PC-9 (cell line): ENCODE results near the gene RYR1. TPM values are rescaled to one million over a fixed set of nuclear protein-coding genes. Genes with fewer than 3 reads are reported as not detected.

ENCODE experiments used
- BruUV-seq: library from RNA; stranded (reverse); fragments of 400-500 nt; replicated peaks from 2 replicates; lab custom pipeline; 2021; lab: Mats Ljungman, UMichigan
- CTCF ChIA-PET: fragments of 300-600 bp; sonication (Branson Sonifier 250); formaldehyde crosslinking; loops from one replicate; lab custom pipeline; 2022; ENCODE audit warnings: antibody characterized with exemption; lab: Charles Lee
- POLR2A ChIA-PET: fragments of 300-600 bp; sonication (Branson Sonifier 250); formaldehyde crosslinking; loops from one replicate; lab custom pipeline; 2022; ENCODE audit warnings: antibody characterized with exemption; ENCODE audit not compliant: unreplicated experiment; lab: Charles Lee
- DNase-seq, 2 experiments: peaks; one replicate each; pipeline versions ENCODE4 v3.0.0 to v3.0.0-alpha.2; 2015 to 2022; ENCODE audit warnings: mixed read lengths in 1 of 2
- H2AFZ ChIP-seq: fragments of 200-600 bp; sonication (generic); 2 replicates; pipeline ENCODE4 v1.8.1; 2017; ENCODE audit warnings: antibody characterized with exemption
- H3F3A ChIP-seq: fragments of 200-600 bp; sonication (generic); 2 replicates; pipeline ENCODE4 v1.8.1; 2017; ENCODE audit warnings: antibody characterized with exemption, mild to moderate bottlenecking, low read depth; ENCODE audit not compliant: insufficient read depth
- H3K27ac ChIP-seq: fragments of 200-600 bp; sonication (generic); 2 replicates; pipeline ENCODE4 v1.6.1; 2016; ENCODE audit warnings: mixed run types
- H3K27me3 ChIP-seq: fragments of 200-600 bp; sonication (generic); 2 replicates; pipeline ENCODE4 v1.6.1; 2016; ENCODE audit warnings: low read depth, mixed run types; ENCODE audit not compliant: insufficient read depth
- H3K36me3 ChIP-seq: fragments of 200-600 bp; sonication (generic); 2 replicates; pipeline ENCODE4 v1.6.1; 2016; ENCODE audit warnings: low read depth, mixed run types
- H3K4me1 ChIP-seq: fragments of 200-600 bp; sonication (generic); replicated peaks from 2 replicates; pipeline ENCODE4 v1.6.1; 2016; ENCODE audit warnings: mixed run types; ENCODE audit not compliant: insufficient read depth
- H3K4me2 ChIP-seq: fragments of 200-600 bp; sonication (generic); 2 replicates; pipeline ENCODE4 v1.6.1; 2017; ENCODE audit warnings: mixed run types
- H3K4me3 ChIP-seq: fragments of 200-600 bp; sonication (generic); 2 replicates; pipeline ENCODE4 v1.6.1; 2016; ENCODE audit warnings: mixed run types
- H3K79me2 ChIP-seq: fragments of 200-600 bp; sonication (generic); 2 replicates; pipeline ENCODE4 v1.6.1; 2017; ENCODE audit warnings: low read depth, mixed run types
- H3K9me2 ChIP-seq: fragments of 200-600 bp; sonication (generic); 2 replicates; pipeline ENCODE4 v1.8.1; 2017; ENCODE audit warnings: mild to moderate bottlenecking; ENCODE audit not compliant: insufficient read depth
- H3K9me3 ChIP-seq: fragments of 200-600 bp; sonication (generic); 2 replicates; pipeline ENCODE4 v1.8.1; 2016; ENCODE audit warnings: low read depth; ENCODE audit not compliant: insufficient read depth
- H4K20me1 ChIP-seq: fragments of 200-600 bp; sonication (generic); 2 replicates; pipeline ENCODE4 v1.8.1; 2017; ENCODE audit not compliant: insufficient read depth
- CTCF ChIP-seq: fragments of 200-600 bp; sonication (generic); conservative IDR thresholded peaks from 2 replicates; pipeline ENCODE4 v1.6.1; 2017; ENCODE audit warnings: mixed run types, antibody characterized with exemption, mild to moderate bottlenecking, moderate library complexity
- EZH2 ChIP-seq: fragments of 200-600 bp; sonication (generic); IDR thresholded peaks from 2 replicates; pipeline ENCODE4 v1.8.0; 2017; ENCODE audit warnings: antibody characterized with exemption, low read depth
- intact Hi-C: fragments of 100-400 bp; cut with micrococcal nuclease; formaldehyde crosslinking; loops from one replicate; pipeline ENCODE4 v1.10.0; 2022; ENCODE audit not compliant: unreplicated experiment
- total RNA-seq: library from RNA; stranded (reverse); gene quantifications from 2 replicates; pipeline ENCODE4 v1.2.3, GENCODE V29; 2021

The RYR1 gene
- total RNA-seq, 1 experiment from 2014 or later: 1.0 TPM

GRCh38 chr19:38402623-38402966 is 30.9 kb upstream of the RYR1 start:
- H3K4me2 ChIP-seq: peak overlapping the region; percentile 77
- H3K9me3 ChIP-seq: no peaks in the 10 kb centered on the region
- peak overlapping the region; percentile 46; the same call in 1 of the 2 replicates for H3K4me3 ChIP-seq
- 0 out of 2 replicates have a peak, but pooled peaks cover 4% of the 10 kb centered on the region for H3K79me2 ChIP-seq
- H3K4me1 ChIP-seq: peaks cover 8% of the 10 kb centered on the region; the same call in 1 of the 2 replicates
- CTCF ChIA-PET: interaction anchor here (0.6 to 2.5 kb wide), 21 partner anchors 14 to 987 kb away, joined by 3 to 29 read pairs (median 5); partner anchors contain the start of genes GGN, MRPS12, SARS2 and SPRED3
- POLR2A ChIA-PET: interaction anchor here (0.6 to 1.2 kb wide), 11 partner anchors 9 to 1033 kb away, joined by 3 to 11 read pairs (median 6); partner anchors contain the start of genes GGN, MED29, PSMD8 and RPS16
- no peaks in the 10 kb centered on the region for H3F3A ChIP-seq
- no peaks in the 10 kb centered on the region for H3K27me3 ChIP-seq
- H2AFZ ChIP-seq: peak overlapping the region; percentile 83
- DNase-seq: no peak
- H3K36me3 ChIP-seq: no peaks in the 10 kb centered on the region
- TF ChIP-seq EZH2 (no peak), CTCF (no peak)
- intact Hi-C loops: loop anchor here (5.0 to 10.0 kb wide), 2 partner anchors 170 to 432 kb away; partner anchors contain the start of gene ECH1
- no peak overlapping the region for H3K27ac ChIP-seq
- no peaks in the 10 kb centered on the region for H4K20me1 ChIP-seq
- no peaks in the 10 kb centered on the region for H3K9me2 ChIP-seq
- BruUV-seq: no TSS peak

GRCh38 chr19:38402967-38403674 is 30.4 kb upstream of the RYR1 start, which contains the start of gene FAM98C:
Gene FAM98C (plus strand): TSS chr19:38403093. CDS start chr19:38403154, 61 bp downstream.
- DNase-seq: peak; percentile 90 to 97
- BruUV-seq: no TSS peak

More at GRCh38 chr19:38402967-38403674, 30.4 kb upstream of the RYR1 start, which contains the start of gene FAM98C:
- Histone ChIP-seq H3F3A (no peaks in the 10 kb centered on the region), H3K9me2 (no peaks in the 10 kb centered on the region), H3K9me3 (no peaks in the 10 kb centered on the region), H2AFZ (peak within 1 kb of the TSS; percentile 93), H3K4me2 (peak within 1 kb of the TSS; percentile 90), H4K20me1 (no peaks in the 10 kb centered on the region), H3K4me3 (peak within 1 kb of the TSS; percentile 94), H3K79me2 (0 out of 2 replicates have a peak, but pooled peaks cover 4% of the 10 kb centered on the region), H3K27me3 (no peaks in the 10 kb centered on the region), H3K4me1 (peaks cover 8% of the 10 kb centered on the region; the same call in 1 of the 2 replicates), H3K36me3 (no peaks in the 10 kb centered on the region), H3K27ac (no peak within 1 kb of the TSS)
- TF ChIP-seq CTCF (peak; percentile 94), EZH2 (no peak)
- ChIA-PET CTCF (interaction anchor here (0.5 to 2.5 kb wide), 25 partner anchors 15 to 986 kb away, joined by 3 to 29 read pairs (median 5); partner anchors contain the start of genes GGN, MRPS12, SARS2 and SPRED3), POLR2A (interaction anchor here (0.6 to 1.2 kb wide), 13 partner anchors 9 to 1033 kb away, joined by 3 to 11 read pairs (median 4); partner anchors contain the start of genes GGN, MED29, PSMD8 and RPS16)
- intact Hi-C loops: loop anchor here (1.0 to 10.0 kb wide), 6 partner anchors 67 to 549 kb away; partner anchors contain the start of genes ECH1, MRPS12 and SARS2
